Smooth muscle cell (in vitro differentiated cells): ENCODE measurements around the gene SHC1. TPM values are rescaled to one million over a fixed set of nuclear protein-coding genes. Genes with fewer than 3 reads are reported as not detected.

Source experiments
- DNase-seq: peaks from one replicate; lab custom pipeline; 2025; ENCODE audit not compliant: unreplicated experiment; lab: John Stamatoyannopoulos, UW
- H2AFZ ChIP-seq: fragments of 200-600 bp; sonication (generic); 2 replicates; pipeline ENCODE4 v1.6.0; 2016; ENCODE audit warnings: antibody characterized with exemption, low read depth, mild to moderate bottlenecking
- H3F3A ChIP-seq: fragments of 200-600 bp; sonication (generic); 2 replicates; pipeline ENCODE4 v1.6.0; 2017; ENCODE audit warnings: antibody characterized with exemption, low read depth
- H3K27ac ChIP-seq: fragments of 200-600 bp; sonication (generic); 2 replicates; pipeline ENCODE4 v1.5.1; 2016; ENCODE audit warnings: low read depth, mild to moderate bottlenecking
- H3K27me3 ChIP-seq: fragments of 200-600 bp; sonication (generic); 2 replicates; pipeline ENCODE4 v1.6.1; 2016; ENCODE audit warnings: low read depth, mild to moderate bottlenecking
- H3K36me3 ChIP-seq: fragments of 200-600 bp; sonication (generic); 2 replicates; pipeline ENCODE4 v1.5.1; 2016; ENCODE audit warnings: low read depth
- H3K4me1 ChIP-seq: fragments of 200-600 bp; sonication (generic); 2 replicates; pipeline ENCODE4 v1.5.1; 2016; ENCODE audit warnings: low read depth
- H3K4me2 ChIP-seq: fragments of 200-600 bp; sonication (generic); 2 replicates; pipeline ENCODE4 v1.6.0; 2016; ENCODE audit warnings: mild to moderate bottlenecking
- H3K4me3 ChIP-seq: fragments of 200-600 bp; sonication (generic); 2 replicates; pipeline ENCODE4 v1.5.1; 2016; ENCODE audit warnings: mild to moderate bottlenecking
- H3K79me2 ChIP-seq: fragments of 200-600 bp; sonication (generic); 2 replicates; pipeline ENCODE4 v1.6.0; 2016; ENCODE audit warnings: low read depth, mild to moderate bottlenecking
- H3K9ac ChIP-seq: fragments of 200-600 bp; sonication (generic); 2 replicates; pipeline ENCODE4 v1.6.0; 2016; ENCODE audit warnings: low read depth
- H3K9me3 ChIP-seq: fragments of 200-600 bp; sonication (generic); replicated peaks from 2 replicates; pipeline ENCODE4 v1.5.1; 2016; ENCODE audit warnings: low read depth
- H4K20me1 ChIP-seq: fragments of 200-600 bp; sonication (generic); 2 replicates; pipeline ENCODE4 v1.6.0; 2016; ENCODE audit warnings: low read depth
- CTCF ChIP-seq: fragments of 200-600 bp; sonication (generic); IDR thresholded peaks from 2 replicates; pipeline ENCODE4 v1.5.1; 2017; ENCODE audit warnings: borderline replicate concordance, mild to moderate bottlenecking, antibody characterized with exemption; ENCODE audit not compliant: insufficient read depth, poor library complexity, severe bottlenecking
- WGBS: methylation state at CpG from one replicate; pipeline ENCODE4 v1.1.7; 2016; ENCODE audit warnings: low lambda C conversion rate; 5-methylcytosine and 5-hydroxymethylcytosine counted together
- polyA plus RNA-seq: library from polyadenylated mRNA; unstranded; fragments of >200 nt; fragmentation: Nextera tagmentation; extraction: Ambion mirVana; gene quantifications from 2 replicates; pipeline ENCODE4 v1.2.1, GENCODE V29; 2016
- total RNA-seq: library from RNA; depleted of rRNA; stranded (reverse); fragments of >200 nt; gene quantifications from 2 replicates; pipeline ENCODE4 v1.2.3, GENCODE V29; 2014

Gene SHC1
- total and polyA plus RNA-seq, 2 experiments from 2014 or later = 207 to 249 TPM

DNA sequence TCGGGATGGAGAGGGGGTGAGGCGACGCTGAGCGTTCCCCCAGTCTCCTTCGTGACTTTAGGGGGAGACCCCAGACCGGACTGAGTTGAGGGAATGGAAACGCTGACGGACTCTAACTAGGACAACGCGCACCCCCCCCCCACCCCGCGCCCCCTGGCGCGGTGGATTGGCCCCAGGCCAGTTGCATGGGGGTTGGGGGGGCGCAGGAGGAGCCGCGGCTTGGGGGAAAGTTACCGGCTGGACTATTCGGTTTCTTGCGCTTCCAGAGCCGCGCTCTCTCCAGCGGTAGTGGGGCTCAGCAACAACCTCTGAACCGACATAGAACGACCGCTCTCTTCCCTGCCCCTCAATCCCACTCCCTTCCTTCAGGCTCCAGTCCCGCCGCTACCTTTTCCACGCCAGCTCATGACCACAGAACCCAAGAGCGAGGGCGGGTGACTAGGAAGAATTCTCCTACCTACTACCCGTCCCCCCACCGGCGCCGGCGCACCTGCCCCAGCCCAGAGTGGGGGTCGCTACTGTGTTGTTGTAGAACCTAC is 32.7 kb upstream of the SHC1 start:
- peaks cover 17% of the 10 kb centered on the region for H3K4me1 ChIP-seq
- H3K9me3 ChIP-seq = no peaks in the 10 kb centered on the region
- H3K79me2 ChIP-seq = peaks cover 40% of the 10 kb centered on the region
- peak overlapping the region; percentile 50 for H2AFZ ChIP-seq
- H3K4me2 ChIP-seq = peak overlapping the region; percentile 84
- H3K36me3 ChIP-seq = no peaks in the 10 kb centered on the region
- under 1% methylated on average over 20 of the region's 37 CpGs for WGBS
- peaks cover 24% of the 10 kb centered on the region for H4K20me1 ChIP-seq
- H3K4me3 ChIP-seq = peak overlapping the region; percentile 73
- H3K9ac ChIP-seq = peak overlapping the region; percentile 74
- H3F3A ChIP-seq = peaks cover 10% of the 10 kb centered on the region
- peak; percentile 51 for DNase-seq
- no peaks in the 10 kb centered on the region for H3K27me3 ChIP-seq
- no peak for TF ChIP-seq CTCF
- H3K27ac ChIP-seq = peak overlapping the region; percentile 45

DNA sequence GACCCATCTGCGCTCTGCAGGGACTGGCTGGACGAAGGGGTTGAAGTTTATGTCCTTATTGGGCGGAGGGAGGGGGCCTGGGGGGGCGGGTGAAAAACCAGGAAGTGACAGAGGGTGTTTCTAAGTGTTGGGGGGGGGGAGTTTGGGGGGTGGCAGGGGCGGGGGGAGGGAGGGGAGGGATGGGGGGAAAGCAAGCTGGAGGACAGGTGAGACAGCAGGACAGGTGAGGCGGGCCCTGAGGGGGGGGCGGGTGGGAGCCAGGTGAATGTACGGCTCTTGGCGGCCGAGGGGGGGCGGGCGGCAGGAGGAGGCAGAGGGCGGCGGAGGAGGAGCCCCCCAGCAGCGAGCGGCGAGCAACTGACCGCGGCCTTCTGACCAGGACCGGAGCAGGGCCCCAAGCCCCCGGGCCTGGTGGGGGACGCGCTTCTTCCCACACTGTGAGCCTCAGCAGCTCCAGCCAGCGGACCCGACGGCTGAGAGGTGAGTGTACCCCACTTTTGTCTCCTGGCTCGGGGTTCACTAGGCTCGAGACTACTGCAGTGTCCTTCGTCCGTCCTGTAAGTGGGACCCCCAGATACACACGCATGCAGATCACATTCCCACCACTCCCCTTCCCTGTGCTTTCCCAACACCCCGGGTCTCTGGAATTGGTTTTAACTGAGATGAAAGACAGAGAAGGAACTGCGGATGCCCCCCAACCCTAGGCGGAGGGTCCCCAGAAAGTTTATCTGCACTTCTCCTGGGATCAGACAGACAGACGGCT is 32.1 kb upstream of the SHC1 start, which contains the start of gene ZBTB7B:
Gene ZBTB7B (plus strand): TSS at position 339 of the 763 bp plus-strand sequence. CDS start 11,859 bp downstream, outside the sequence.
- no peaks in the 10 kb centered on the region for H3K36me3 ChIP-seq
- H3K9me3 ChIP-seq = no peaks in the 10 kb centered on the region
- peaks cover 35% of the 10 kb centered on the region for H3K79me2 ChIP-seq
- H3K9ac ChIP-seq = peak within 1 kb of the TSS; percentile 74
- peaks cover 16% of the 10 kb centered on the region for H3K4me1 ChIP-seq
- peaks cover 18% of the 10 kb centered on the region for H4K20me1 ChIP-seq
- H3K27ac ChIP-seq = peak within 1 kb of the TSS; percentile 95
- peak within 1 kb of the TSS; percentile 86 for H3K4me2 ChIP-seq
- DNase-seq = peak; percentile 51
- WGBS = 2% methylated on average over 16 of the region's 35 CpGs
- H3K4me3 ChIP-seq = peak within 1 kb of the TSS; percentile 73
- no peak for TF ChIP-seq CTCF
- peak within 1 kb of the TSS; percentile 50 for H2AFZ ChIP-seq
- peaks cover 10% of the 10 kb centered on the region for H3F3A ChIP-seq
- no peaks in the 10 kb centered on the region for H3K27me3 ChIP-seq

- Histone ChIP-seq H3K4me3 (peak overlapping the region; percentile 73), H3K27me3 (no peaks in the 10 kb centered on the region), H3K4me1 (peaks cover 16% of the 10 kb centered on the region), H3K4me2 (peak overlapping the region; percentile 86), H3K79me2 (peaks cover 28% of the 10 kb centered on the region), H3K9ac (peak overlapping the region; percentile 51), H4K20me1 (peaks cover 10% of the 10 kb centered on the region), H3K36me3 (no peaks in the 10 kb centered on the region), H3K9me3 (no peaks in the 10 kb centered on the region), H2AFZ (no peak overlapping the region), H3F3A (peaks cover 10% of the 10 kb centered on the region), H3K27ac (peak overlapping the region; percentile 95)
- peak; percentile 97 for DNase-seq
- peak; percentile 47 for TF ChIP-seq CTCF
- WGBS = 0% methylated on average over 9 of the region's 38 CpGs
Measured at GRCh38 chr1:155001675-155002463, 31.3 kb upstream of the SHC1 start.
